H1 (cell line): Measurements from ENCODE around the gene PIGH.

Experiments used
- CBX5 ChIP-seq: fragments of 300-800, 300-1000 bp; sonication (generic); IDR thresholded peaks from 2 replicates; pipeline ENCODE4 v1.7.1; 2016; ENCODE audit warnings: antibody characterized with exemption, low read length, low read depth
- CTCF ChIP-seq, 3 experiments: IDR thresholded peaks; 1 replicate in 2 of 3; 2 replicates in 1 of 3; pipeline versions ENCODE4 v1.5.1 to v1.6.1; 2011; ENCODE audit warnings: low read length in 3 of 3, mild to moderate bottlenecking in 3 of 3, inconsistent platforms in 2 of 3, low read depth in 1 of 3, moderate library complexity in 1 of 3; ENCODE audit not compliant: insufficient read depth in 1 of 3; ENCODE audit errors: control extremely low read depth in 1 of 3
- GABPA ChIP-seq: IDR thresholded peaks from 2 replicates; pipeline ENCODE4 v1.6.1; 2011; ENCODE audit warnings: mild to moderate bottlenecking, low read length, moderate library complexity, borderline replicate concordance; ENCODE audit not compliant: insufficient read depth
- MAFK ChIP-seq: IDR thresholded peaks from 2 replicates; pipeline ENCODE4 v1.6.1; 2012; ENCODE audit warnings: low read depth, mild to moderate bottlenecking, improper control_type of control experiment, low read length
- POLR2A ChIP-seq, 2 experiments: IDR thresholded peaks; 1 replicate in 1 of 2; 2 replicates in 1 of 2; pipeline ENCODE4 v1.6.1; 2011; ENCODE audit warnings: low read depth in 2 of 2, low read length in 2 of 2, mild to moderate bottlenecking in 2 of 2; ENCODE audit errors: control extremely low read depth in 1 of 2
- RBBP5 ChIP-seq: IDR thresholded peaks from 2 replicates; pipeline ENCODE4 v1.7.1; 2012; ENCODE audit warnings: low read depth, mild to moderate bottlenecking, inconsistent platforms, low read length, moderate library complexity, borderline replicate concordance
- RFX5 ChIP-seq: IDR thresholded peaks from 2 replicates; pipeline ENCODE4 v1.6.1; 2011; ENCODE audit warnings: low read depth, low read length, improper control_type of control experiment, borderline replicate concordance
- SIN3A ChIP-seq, 2 experiments: IDR thresholded peaks in 1 of 2; conservative IDR thresholded peaks in 1 of 2; 2 replicates each; pipeline ENCODE4 v1.6.1; 2011 to 2012; ENCODE audit warnings: low read length in 2 of 2, improper control_type of control experiment in 1 of 2, low read depth in 1 of 2, mild to moderate bottlenecking in 1 of 2

- TF ChIP-seq MAFK: no peak
- no peak for TF ChIP-seq RFX5
- TF ChIP-seq GABPA: no peak
- no peak for TF ChIP-seq RBBP5
- no peak for TF ChIP-seq CTCF (IDR thresholded peaks at IDR 0.05; ENCODE audit: control extremely low read depth in 1 of 3, insufficient read depth in 1 of 3, low read depth in 1 of 3, low read length in 3 of 3)
- TF ChIP-seq SIN3A (conservative IDR thresholded peaks at IDR 0.05 in 1 of 2, IDR thresholded peaks at IDR 0.05 in 1 of 2; ENCODE audit: low read depth in 1 of 2, low read length in 2 of 2): no peak
- no peak for TF ChIP-seq CBX5
- no peak for TF ChIP-seq POLR2A (IDR thresholded peaks at IDR 0.05; ENCODE audit: control extremely low read depth in 1 of 2, low read depth in 2 of 2, low read length in 2 of 2)
Measured at GRCh38 chr14:67645414-67645813, 45.3 kb upstream of the PIGH start.
